GM15510 (cell line): Measurements from ENCODE around the gene PAX3.
A peak's percentile ranks its signal among the peaks of the same experiment; 100 is the strongest.

Source experiments
- POLR2A ChIP-seq: IDR thresholded peaks from 3 replicates; pipeline ENCODE4 v1.6.1; 2011; ENCODE audit warnings: borderline replicate concordance; ENCODE audit not compliant: insufficient read length; ENCODE audit errors: extremely low read depth

The PAX3 gene

DNA sequence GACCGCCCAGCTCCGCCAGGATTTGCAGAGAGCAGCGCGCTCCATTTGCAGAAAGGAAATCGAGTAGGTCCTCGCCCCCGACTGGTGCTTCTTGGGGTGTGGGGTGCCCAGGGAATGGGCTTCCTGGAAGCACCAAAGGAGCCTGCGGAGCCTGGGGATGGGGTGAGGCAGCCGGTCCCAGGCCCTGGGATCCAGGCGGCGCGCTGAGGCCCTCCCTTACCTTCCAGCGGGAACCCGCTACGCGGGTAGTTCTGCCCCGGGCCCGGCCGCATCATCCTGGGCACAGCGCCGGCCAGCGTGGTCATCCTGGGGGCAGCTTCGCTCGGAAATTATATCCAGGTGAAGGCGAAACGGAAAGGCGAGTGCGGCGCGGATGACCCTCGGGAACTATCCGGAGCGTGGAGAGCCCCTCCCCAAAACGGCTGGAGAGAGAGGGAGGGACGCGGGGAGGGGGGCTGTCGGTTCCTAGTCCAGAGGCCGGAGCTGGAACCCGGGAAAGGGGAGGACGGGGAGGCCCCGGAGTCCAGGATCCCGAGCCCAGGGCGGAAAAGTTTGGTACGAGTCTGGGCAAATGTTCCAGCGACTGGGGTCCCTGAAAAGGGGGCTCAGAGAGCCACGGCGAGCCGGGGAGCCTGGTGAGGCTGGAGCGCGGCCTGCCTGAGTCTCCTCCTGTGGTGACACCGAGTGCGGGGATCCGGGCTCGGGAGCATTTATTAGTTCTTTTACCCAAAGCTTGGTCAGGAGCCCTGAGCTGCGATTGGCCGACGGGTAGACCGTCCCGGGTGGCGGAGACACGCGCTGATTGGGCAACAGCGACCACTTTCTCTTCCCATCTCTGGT lies at the start of gene PAX3:
Gene PAX3, minus strand, starts transcription at position 688 of the 840 bp plus-strand sequence. Its CDS starts 383 bp downstream, at position 305.
- TF ChIP-seq POLR2A: no peak

DNA sequence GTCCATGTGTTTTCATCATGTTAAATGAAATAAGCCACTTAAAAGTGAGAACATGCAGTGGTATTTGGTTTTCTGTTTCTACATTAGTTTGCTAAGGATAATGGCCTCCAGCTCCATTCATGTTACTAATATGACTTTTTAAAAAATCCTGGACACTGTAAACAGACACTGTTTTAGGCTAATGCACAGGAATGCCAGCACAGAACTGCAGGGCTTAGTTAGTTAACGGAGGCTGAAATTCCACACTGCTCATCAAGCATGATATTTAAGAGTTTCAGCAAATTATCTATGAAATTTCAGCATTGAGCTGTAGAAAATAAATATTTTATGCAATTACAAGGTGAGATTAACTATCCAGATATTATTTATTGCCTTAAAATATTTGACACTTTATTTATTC lies 42.5 kb upstream of the PAX3 start:
- no peak for TF ChIP-seq POLR2A

DNA sequence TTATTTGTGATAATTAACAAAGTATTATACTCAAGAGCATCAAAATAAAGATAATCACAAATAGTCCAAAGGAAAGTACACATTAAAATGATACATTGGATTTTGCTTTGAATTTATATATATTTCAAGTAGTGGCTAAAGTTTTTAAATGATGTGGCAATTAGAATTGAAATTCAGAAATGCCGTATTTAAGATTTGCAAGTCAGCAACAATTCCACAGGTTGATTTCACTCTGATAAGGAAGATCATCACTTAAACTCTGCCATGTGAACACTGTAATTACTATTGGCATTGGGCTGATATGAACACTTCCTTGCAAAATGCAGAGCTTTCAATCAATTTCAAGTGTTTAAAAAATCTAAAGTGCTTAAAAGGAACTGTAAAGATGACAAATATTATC lies 39.6 kb upstream of the PAX3 start:
- TF ChIP-seq POLR2A: no peak

DNA sequence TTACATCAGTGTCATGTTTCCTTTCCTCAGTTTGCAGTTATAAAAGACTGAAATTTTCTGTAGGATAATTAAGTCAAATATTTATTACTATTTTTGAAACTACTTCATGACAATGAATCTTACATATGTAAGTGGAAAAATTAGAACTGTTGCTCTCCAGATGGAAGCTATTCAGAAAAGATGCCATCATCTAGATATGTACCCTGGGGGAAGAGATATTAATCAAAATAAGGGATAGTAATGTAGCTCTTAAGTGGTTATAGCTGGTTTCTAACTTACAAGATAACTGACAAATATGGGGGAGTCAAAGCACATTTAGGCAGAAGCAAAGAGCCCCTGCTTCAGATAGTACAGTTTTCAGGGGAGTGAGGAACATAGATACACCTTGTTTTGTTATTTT lies 38.1 kb upstream of the PAX3 start:
- TF ChIP-seq POLR2A: no peak

DNA sequence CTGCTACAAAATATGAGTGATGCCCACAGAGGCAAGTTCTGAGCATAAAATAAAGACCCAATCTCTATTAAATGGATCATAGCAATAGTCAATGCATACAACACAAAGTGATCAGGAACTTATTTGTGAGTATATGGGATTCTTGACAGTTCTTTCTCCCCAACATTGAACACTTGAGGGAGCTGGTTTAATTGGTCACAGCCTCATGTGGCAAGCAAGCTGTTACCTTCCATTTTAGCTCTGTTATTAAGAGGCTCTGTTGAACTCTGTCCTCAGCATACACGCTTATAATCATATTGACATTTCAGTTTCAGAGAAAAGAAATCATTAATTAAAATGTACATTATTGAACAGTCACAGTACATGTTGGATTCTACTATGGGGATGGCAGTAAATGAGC lies 37.6 kb upstream of the PAX3 start:
- TF ChIP-seq POLR2A: no peak

DNA sequence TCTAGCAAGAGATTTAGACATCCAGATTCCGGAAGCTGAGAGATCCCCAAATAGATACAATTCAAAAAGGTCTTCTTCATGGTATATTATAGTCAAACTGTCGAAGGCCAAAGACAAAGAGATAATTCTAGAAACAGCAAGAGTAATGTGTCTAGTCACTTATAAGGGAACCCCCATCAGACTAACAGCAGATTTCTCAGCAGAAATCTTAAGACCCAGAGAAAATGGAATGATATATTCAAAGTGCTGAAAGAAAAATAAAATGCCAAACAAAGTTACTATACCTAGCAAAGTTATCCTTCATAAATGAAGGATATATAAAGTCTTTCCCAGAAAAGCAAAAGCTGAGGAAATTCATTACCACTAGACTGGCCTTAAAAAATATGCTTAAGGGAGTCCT lies 36.1 kb upstream of the PAX3 start:
- no peak for TF ChIP-seq POLR2A

DNA sequence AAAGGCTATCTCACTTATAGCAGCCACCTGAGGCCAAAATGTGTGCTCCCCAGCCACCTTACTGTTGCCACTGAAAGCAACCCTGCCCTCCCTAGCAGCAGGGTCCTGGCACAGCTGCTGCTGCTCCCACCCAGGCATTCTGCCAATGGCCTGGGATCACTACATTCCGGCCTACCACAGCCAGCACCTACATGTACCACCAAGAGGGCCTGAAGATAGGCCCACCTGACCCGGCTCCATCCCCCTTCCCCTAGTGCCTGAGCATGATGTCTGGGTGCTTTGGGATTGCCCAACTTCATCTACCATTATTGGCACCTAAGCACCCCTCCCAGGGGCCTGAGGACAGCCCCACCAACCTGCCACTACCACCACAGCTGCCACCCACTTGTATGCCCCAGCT lies 34.6 kb upstream of the PAX3 start:
- no peak for TF ChIP-seq POLR2A

DNA sequence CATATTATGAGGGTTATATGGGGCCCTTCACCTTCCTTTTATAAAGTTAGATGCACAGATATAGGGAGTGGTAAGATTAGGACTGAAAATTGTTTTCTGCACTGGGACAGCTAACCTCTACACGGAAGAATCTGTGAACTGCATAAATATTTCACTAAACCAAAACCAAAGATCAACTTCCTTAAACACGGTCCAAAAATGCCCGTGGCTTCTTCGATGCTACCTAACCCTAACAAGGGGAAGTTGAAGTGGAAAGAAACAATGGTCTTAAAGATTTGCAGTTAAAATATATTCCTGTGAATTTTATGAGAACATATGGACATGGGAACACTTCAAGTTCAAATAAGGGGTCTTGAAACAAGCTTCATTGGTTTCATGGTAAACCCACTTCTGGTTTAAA lies 33.3 kb upstream of the PAX3 start:
- no peak for TF ChIP-seq POLR2A

DNA sequence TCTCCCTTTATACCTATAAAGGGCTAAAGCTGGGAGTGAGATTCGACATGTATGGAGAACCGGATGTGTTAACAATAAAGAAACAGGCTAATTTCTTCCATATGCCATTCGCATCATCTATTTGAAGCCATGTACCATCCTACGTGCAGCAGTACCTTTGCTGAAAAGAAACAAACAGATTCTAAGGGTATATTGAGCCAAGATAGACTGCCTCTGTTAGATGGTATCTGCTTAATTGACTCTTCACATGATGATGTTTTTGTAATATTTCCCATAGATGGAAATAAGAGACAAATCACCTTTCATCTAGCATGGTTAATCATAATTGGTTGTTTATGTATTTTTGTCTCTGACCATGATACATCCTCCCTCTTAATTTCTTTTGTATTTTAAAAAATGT lies 32.1 kb upstream of the PAX3 start:
- TF ChIP-seq POLR2A: no peak

DNA sequence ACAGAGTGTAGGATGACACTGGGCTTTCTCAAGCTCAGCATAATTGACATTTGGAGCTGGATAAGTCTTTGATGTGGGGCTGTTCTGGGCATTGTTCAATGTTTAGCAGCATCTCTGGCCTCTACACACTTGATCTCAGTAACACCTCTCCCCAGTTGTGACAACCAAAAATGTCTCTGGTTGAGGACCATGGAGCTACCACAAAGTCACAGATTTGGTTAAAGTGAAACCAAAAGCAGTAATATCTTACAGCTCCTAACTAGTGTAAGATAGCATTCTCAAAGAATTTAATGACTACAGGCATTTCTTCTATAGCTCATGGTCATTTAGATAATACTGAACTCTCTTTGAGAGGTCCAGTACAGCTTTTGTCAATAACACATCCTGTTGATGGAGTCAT lies 23.4 kb upstream of the PAX3 start:
- no peak for TF ChIP-seq POLR2A

DNA sequence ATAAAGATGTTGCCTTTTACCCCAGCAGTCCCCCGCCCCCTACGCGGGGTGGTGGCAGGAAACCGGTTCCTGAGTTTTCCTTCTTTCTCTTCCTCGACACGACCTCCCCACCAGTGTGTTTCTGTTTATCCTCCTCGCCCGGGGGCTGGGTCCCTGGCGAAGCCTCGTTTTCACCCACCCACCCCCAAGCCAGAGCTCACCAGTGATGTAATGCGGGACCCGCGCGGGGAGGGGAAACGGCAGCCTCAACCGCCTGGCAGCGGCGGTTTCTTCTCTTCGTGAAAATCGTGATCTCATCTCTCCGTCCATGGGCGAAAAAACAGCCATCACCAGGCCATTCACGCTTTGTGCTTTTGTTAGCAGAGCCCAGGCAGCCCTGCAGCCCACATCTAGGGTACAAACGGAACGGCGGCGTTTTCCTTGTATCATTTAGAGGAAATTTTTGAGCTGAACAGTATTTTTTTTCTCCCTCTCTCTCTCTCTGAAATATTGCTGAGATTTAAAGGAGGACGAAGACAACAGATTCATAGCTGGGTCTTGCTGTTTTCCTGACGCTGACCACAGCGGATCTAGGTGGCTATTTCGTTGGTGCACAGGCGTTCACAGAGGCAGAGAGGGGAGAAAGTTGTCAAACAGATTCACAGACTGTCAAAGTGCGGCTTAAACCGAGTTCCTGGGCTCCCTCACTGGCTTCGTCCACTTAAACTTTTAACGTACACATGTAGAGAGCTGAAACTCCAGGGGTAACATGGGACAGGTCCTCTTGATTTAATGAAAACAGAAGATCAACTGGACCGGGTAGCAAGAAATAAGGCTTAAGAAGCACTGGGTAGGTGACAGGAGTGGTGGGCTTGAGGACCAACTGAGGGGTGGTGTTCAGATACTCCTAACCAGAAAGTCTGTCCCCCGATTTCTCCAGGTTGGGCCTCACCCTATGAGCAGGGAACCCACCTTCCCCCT lies 21.9 kb upstream of the PAX3 start:
- TF ChIP-seq POLR2A: no peak

DNA sequence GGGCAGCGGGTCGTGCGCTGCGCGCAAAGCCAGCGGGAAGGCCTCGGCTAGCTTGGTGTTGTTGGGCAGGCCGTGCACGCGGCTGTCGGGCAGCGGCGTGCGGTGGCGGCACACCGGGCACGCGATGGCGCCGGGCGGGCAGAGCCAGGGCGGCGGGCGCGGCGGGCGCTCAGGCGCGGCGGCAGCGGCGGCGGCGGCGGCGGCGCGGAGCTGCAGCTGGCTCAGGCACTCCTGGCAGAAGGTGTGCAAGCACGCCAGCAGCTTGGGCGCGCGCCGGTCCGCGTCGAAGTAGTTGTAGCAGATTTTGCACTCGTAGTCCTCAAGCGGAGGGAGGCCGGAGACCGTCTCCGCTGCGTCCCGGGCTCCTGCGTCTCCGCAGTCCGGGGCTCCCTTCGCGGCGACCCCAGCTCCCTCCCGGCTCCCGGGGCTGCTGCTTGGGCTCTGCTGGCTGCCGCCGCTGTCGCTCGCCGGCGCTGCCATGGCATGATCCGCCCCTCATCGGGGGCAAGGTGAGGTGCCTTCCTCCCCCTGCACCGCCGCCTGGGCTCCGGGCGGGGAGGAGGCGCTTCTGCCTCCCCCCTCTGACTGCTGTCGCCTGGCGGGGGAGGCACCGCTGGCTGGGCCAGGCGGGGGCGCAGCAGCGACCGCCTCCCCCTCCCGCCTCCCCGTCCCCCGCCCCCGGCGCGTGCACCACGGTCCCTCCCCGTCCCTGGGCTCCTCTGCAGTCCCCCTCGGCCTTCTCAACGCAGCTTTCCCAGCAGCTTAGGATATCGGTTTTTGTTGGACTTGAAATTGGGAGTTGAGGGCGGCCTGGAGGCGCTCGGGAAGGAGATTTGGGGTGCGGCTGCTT lies 21.0 kb upstream of the PAX3 start:
- peak; percentile 18 for TF ChIP-seq POLR2A

DNA sequence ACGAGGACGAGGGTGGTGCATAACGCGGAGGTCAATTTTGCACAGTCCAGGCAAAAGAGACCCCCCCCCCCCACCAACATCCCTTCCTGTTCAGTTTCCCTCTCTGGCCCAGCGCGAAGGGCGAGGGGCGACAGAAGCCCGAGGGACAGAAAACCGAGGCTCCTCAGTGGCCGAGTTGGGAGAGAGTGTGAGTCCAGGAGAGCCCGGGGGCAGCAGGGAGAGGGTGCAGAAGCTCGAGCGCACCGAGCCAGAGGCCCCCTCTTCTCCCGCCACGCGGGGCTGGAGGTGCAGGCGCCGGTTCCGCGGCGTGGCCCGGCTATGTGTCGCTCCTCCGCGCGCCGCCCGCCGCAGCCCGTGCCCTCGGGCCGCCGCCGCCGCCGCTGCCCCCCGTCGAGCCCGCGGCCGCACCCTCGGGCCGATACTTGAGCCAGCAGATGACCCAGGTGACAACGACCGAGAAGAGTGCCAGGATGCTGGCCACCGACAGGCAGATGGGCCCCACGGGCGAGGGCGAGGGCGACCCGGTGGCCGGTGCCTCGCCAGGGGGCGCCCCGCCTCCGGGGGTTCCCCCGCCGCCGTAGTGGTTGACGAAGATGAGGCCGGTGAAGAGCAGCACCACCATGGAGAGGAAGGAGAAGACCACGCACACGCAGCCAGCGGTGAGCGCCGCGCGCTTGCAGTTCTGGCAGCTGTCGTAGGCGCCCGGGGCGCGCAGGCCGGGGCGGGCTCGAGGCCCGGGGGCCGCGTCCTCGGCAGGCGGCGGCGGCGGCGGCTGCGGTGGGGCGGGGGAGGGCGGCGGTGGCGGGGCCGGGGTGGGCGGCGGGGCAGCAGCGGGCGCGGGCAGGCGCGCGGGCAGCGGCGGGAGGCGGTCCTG lies 20.2 kb upstream of the PAX3 start:
- TF ChIP-seq POLR2A: no peak
